Stomach (tissue), 4 donors: ENCODE measurements around the gene SMAP1.

ENCODE experiments used
- CTCF ChIP-seq, 7 experiments: fragments of 450-650 bp in 4 of 7; fragments of 200-600 bp in 3 of 7; sonication (generic) in 3 of 7; IDR thresholded peaks; one replicate each; pipeline ENCODE4 v1.5.1; 2016 to 2019; ENCODE audit warnings: antibody characterized with exemption in 7 of 7, control low read depth in 2 of 7, mild to moderate bottlenecking in 1 of 7
- EP300 ChIP-seq: sonication (generic); formaldehyde crosslinking; IDR thresholded peaks from one replicate; pipeline ENCODE4 v1.6.1; 2017; ENCODE audit warnings: antibody characterized with exemption
- POLR2A ChIP-seq, 4 donors: fragments of 450-650 bp; IDR thresholded peaks; one replicate each; pipeline ENCODE4 v1.6.1; 2016; ENCODE audit warnings: antibody characterized with exemption in 4 of 4, control low read depth in 2 of 4, mild to moderate bottlenecking in 1 of 4, moderate library complexity in 1 of 4

- TF ChIP-seq EP300 = no peak
- peak in 4 of 7 experiments; percentile 28 to 72 (median 52) for TF ChIP-seq CTCF (IDR thresholded peaks at IDR 0.05)
- no peak for TF ChIP-seq POLR2A (IDR thresholded peaks at IDR 0.05)
Observed at GRCh38 chr6:70706491-70707123, 38.9 kb downstream of the SMAP1 start.
